Mucosa of rectum (tissue), 2 donors: Measurements from ENCODE around the gene AP1S1.
"Not testable (repeated sequence)": the region's sequence is repeated elsewhere in the genome, so short reads cannot be mapped to it uniquely, and the experiment has no call there.

Source experiments
- H3K27ac ChIP-seq, 2 donors: one replicate each; pipeline ENCODE4 v1.7.0; 2013; ENCODE audit warnings: inconsistent platforms in 2 of 2, low read depth in 2 of 2, low read length in 2 of 2
- H3K27me3 ChIP-seq, 2 donors: one replicate each; pipeline ENCODE4 v1.7.0; 2013; ENCODE audit warnings: low read length in 2 of 2; ENCODE audit not compliant: control insufficient read depth in 2 of 2, insufficient read depth in 2 of 2
- H3K36me3 ChIP-seq, 2 donors: one replicate each; pipeline ENCODE4 v1.7.0; 2013; ENCODE audit warnings: low read length in 2 of 2; ENCODE audit not compliant: control insufficient read depth in 2 of 2, insufficient read depth in 2 of 2
- H3K4me1 ChIP-seq, 2 donors: one replicate each; pipeline ENCODE4 v1.7.0; 2013; ENCODE audit warnings: low read length in 2 of 2, mild to moderate bottlenecking in 1 of 2; ENCODE audit not compliant: control insufficient read depth in 2 of 2, insufficient read depth in 2 of 2
- H3K4me3 ChIP-seq, 2 donors: one replicate each; pipeline ENCODE4 v1.7.0; 2013; ENCODE audit warnings: low read length in 2 of 2
- H3K9ac ChIP-seq, 2 donors: one replicate each; pipeline ENCODE4 v1.7.0; 2013; ENCODE audit warnings: low read length in 2 of 2, low read depth in 1 of 2, mild to moderate bottlenecking in 1 of 2
- H3K9me3 ChIP-seq, 2 donors: one replicate each; pipeline ENCODE4 v1.7.0; 2013; ENCODE audit warnings: low read length in 2 of 2; ENCODE audit not compliant: control insufficient read depth in 2 of 2
- donor health status: healthy.
- donor health status: Normal muscosa, but diverticular disease.

Gene AP1S1

GRCh38 chr7:101179713-101180112, 25.4 kb downstream of the AP1S1 start:
- H3K36me3 ChIP-seq, result no peaks in the 10 kb centered on the region
- H3K27me3 ChIP-seq, result peaks cover 40 to 41% of the 10 kb centered on the region in 2 donors
- H3K27ac ChIP-seq, result no peak overlapping the region
- peaks cover 3 to 4% of the 10 kb centered on the region in 2 donors for H3K4me1 ChIP-seq
- no peak overlapping the region for H3K9ac ChIP-seq
- no peaks in the 10 kb centered on the region for H3K9me3 ChIP-seq
- H3K4me3 ChIP-seq, result no peak overlapping the region

GRCh38 chr7:101180130-101180755, 26.0 kb downstream of the AP1S1 start, which contains the start of gene NAT16:
NAT16 (minus strand) TSS chr7:101180293; CDS start chr7:101174807, 5,486 bp downstream.
- H3K27ac ChIP-seq, result no peak within 1 kb of the TSS
- H3K4me1 ChIP-seq, result peaks cover 4 to 5% of the 10 kb centered on the region in 2 donors
- no peaks in the 10 kb centered on the region for H3K9me3 ChIP-seq
- H3K36me3 ChIP-seq, result no peaks in the 10 kb centered on the region
- H3K9ac ChIP-seq, result no peak within 1 kb of the TSS
- H3K4me3 ChIP-seq, result no peak within 1 kb of the TSS
- peaks cover 36 to 37% of the 10 kb centered on the region in 2 donors for H3K27me3 ChIP-seq

- Histone ChIP-seq H3K9ac (no peak overlapping the region), H3K9me3 (no peaks in the 10 kb centered on the region), H3K4me3 (no peak overlapping the region), H3K27ac (no peak overlapping the region), H3K4me1 (peaks cover 4 to 5% of the 10 kb centered on the region in 2 donors), H3K36me3 (no peaks in the 10 kb centered on the region), H3K27me3 (peaks cover 5 to 9% of the 10 kb centered on the region in 2 donors)
Measured at GRCh38 chr7:101185258-101185839, 31.1 kb downstream of the AP1S1 start.

GRCh38 chr7:101186194-101186593, 31.9 kb downstream of the AP1S1 start:
- Histone ChIP-seq H3K4me1 (peaks cover 4 to 5% of the 10 kb centered on the region in 2 donors), H3K9ac (no peak overlapping the region), H3K36me3 (no peaks in the 10 kb centered on the region), H3K27me3 (peaks cover 0 to 3% of the 10 kb centered on the region in 2 donors), H3K27ac (no peak overlapping the region), H3K4me3 (no peak overlapping the region), H3K9me3 (no peaks in the 10 kb centered on the region)

- Histone ChIP-seq H3K27ac (no peak overlapping the region), H3K4me3 (no peak overlapping the region), H3K9me3 (no peaks in the 10 kb centered on the region), H3K36me3 (no peaks in the 10 kb centered on the region), H3K4me1 (peaks cover 4 to 5% of the 10 kb centered on the region in 2 donors), H3K9ac (no peak overlapping the region), H3K27me3 (peaks cover 0 to 3% of the 10 kb centered on the region in 2 donors)
Measured at GRCh38 chr7:101186844-101187428, 32.7 kb downstream of the AP1S1 start.

DNA sequence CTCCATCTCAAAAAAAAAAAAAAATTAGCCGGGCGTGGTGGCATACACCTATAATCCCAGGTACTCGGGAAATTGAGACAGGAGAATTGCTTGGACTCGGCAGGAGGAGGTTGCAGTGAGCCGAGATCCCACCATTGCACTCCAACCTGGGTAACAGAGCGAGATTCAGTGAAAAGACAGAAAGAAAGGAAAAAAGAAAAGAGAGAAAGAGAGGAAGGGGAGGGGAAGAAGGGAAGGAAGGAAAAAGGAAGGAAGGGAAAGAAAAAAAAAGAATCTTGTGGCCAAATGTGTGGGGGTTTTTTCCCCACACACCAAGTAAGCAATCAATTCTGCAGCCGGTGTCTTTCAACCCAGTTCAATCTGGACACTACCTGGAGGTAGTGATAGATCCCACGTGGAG, 34.8 kb downstream of the AP1S1 start:
- Histone ChIP-seq H3K27ac (no peak overlapping the region), H3K4me3 (no peak overlapping the region), H3K9ac (no peak overlapping the region), H3K36me3 (no peaks in the 10 kb centered on the region), H3K4me1 (peaks cover 3% of the 10 kb centered on the region in 2 donors), H3K9me3 (no peaks in the 10 kb centered on the region), H3K27me3 (no peaks in the 10 kb centered on the region)

GRCh38 chr7:101195884-101196283, 41.6 kb downstream of the AP1S1 start:
- Histone ChIP-seq H3K9me3 (no peaks in the 10 kb centered on the region), H3K4me3 (no peak overlapping the region), H3K27ac (no peak overlapping the region), H3K4me1 (peaks cover 5 to 9% of the 10 kb centered on the region in 2 donors), H3K9ac (no peak overlapping the region), H3K36me3 (no peaks in the 10 kb centered on the region), H3K27me3 (peaks cover 0 to 4% of the 10 kb centered on the region in 2 donors)

- no peak overlapping the region for H3K4me3 ChIP-seq
- no peak overlapping the region for H3K27ac ChIP-seq
- H3K9me3 ChIP-seq, result no peaks in the 10 kb centered on the region
- no peak overlapping the region for H3K9ac ChIP-seq
- H3K36me3 ChIP-seq, result no peaks in the 10 kb centered on the region
- peaks cover 12 to 14% of the 10 kb centered on the region in 2 donors for H3K4me1 ChIP-seq
- peaks cover 0 to 5% of the 10 kb centered on the region in 2 donors for H3K27me3 ChIP-seq
Measured at GRCh38 chr7:101197991-101198390, 43.7 kb downstream of the AP1S1 start.

GRCh38 chr7:101198476-101198875, 44.2 kb downstream of the AP1S1 start:
- H3K9ac ChIP-seq, result no peak overlapping the region
- H3K27me3 ChIP-seq, result peaks cover 0 to 6% of the 10 kb centered on the region in 2 donors

GRCh38 chr7:101199522-101199921, 45.2 kb downstream of the AP1S1 start:
- not testable (repeated sequence) for H3K27ac ChIP-seq, H3K36me3 ChIP-seq, H3K9ac ChIP-seq, H3K9me3 ChIP-seq, H3K27me3 ChIP-seq, H3K4me3 ChIP-seq
- H3K4me1 ChIP-seq, result peaks cover 12 to 14% of the 10 kb centered on the region in 2 donors

More at GRCh38 chr7:101198476-101198875, 44.2 kb downstream of the AP1S1 start:
- Histone ChIP-seq H3K9me3 (no peaks in the 10 kb centered on the region), H3K27ac (no peak overlapping the region), H3K4me3 (no peak overlapping the region), H3K4me1 (peaks cover 12 to 14% of the 10 kb centered on the region in 2 donors), H3K36me3 (no peaks in the 10 kb centered on the region)
